Measurements from ENCODE around the gene CHCHD3. TPM values are rescaled to one million over a fixed set of nuclear protein-coding genes. Genes with fewer than 3 reads are reported as not detected.
"Not testable (repeated sequence)": the region's sequence is repeated elsewhere in the genome, so short reads cannot be mapped to it uniquely, and the experiment has no call there.

CHCHD3 gene
- total RNA-seq, 1 donor from 2014 or later = 35.0 TPM

- intact Hi-C loops (cut with DNase I) = no loop called here
- DNase-seq (ENCODE audit: low spot score) (no peak), ATAC-seq (no peak)
These were observed 188.3 kb downstream of the CHCHD3 start for GRCh38 chr7:132893560-132893959.

- DNase-seq (ENCODE audit: low spot score); ATAC-seq; intact Hi-C loops (cut with DNase I): not testable (repeated sequence)
These were observed 189.1 kb downstream of the CHCHD3 start for GRCh38 chr7:132892744-132893143.

- DNase-seq (ENCODE audit: low spot score) (no peak), ATAC-seq (no peak)
- intact Hi-C loops (cut with DNase I) = no loop called here
These were observed 190.3 kb downstream of the CHCHD3 start for GRCh38 chr7:132891554-132891953.

DNA sequence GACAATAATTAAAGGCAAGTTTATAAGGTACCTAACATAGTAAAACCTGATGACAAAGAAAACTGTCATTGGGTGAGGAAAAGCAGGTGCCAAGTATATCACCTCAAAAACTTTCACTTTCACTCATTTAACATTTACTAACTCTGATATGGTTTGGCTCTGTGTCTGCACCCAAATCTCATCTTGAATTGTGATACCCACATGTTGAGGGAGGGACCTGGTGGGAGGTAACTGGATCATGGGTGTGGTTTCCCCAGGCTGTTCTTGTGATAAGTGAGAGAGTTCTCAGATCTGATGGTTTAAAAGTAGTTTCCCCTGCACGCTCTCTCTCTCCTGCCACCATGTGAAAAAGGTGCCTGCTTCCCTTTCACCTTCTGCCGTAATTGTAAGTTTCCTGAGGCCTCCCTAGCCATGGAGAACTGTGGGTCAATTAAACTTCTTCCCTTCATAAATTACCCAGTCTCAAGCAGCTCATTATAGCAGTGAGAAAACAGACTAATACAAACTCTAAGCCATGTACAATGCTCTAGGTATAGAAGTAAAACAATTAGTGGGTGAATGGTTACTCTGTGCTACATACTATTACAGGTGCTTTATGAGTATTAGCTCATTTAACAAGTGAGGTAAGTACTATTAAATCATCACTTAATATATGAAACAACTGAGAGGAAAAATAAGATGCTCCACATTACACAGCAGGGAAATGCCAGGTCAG, 199.0 kb downstream of the CHCHD3 start:
- intact Hi-C loops (cut with DNase I) = no loop called here
- DNase-seq (ENCODE audit: low spot score) = no peak
- no peak for ATAC-seq

DNA sequence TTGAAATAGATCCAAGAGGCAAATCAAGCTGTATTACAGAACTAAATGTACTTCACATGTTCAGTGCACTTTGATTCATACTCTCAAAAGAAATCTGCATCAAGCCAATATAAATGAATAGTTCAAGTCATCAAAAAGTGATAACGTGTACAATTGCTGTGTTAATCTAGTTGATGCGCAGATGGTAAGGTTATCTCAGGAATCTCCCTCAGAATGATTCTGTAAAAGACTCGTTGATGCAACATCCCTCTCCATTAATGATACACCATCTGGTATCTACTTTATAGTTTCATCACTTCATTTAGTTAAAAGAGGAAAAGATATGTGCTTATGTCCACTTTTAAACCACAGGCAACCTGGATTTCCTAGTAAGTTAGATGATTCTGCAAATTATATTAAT, 200.6 kb downstream of the CHCHD3 start:
- intact Hi-C loops (cut with DNase I) = no loop called here
- ATAC-seq (no peak), DNase-seq (ENCODE audit: low spot score) (no peak)

DNA sequence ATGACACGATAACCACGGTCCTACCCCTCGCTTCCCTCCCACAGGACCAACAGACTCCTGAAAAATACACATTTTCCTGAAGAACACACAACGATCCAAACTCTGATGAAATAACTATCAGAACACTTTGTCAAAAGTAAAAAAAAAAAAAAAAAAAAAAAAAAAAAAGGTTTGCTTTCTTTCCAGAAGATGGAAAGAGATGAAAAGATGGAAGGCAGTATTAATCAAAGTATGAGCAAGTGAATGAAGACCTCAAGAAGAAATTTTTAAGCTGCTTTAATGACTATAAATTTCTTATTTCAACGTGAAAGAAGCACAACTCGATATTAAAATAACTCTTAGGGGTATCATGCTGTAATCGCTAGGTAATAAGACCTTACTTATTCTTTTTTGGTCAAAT, 202.3 kb downstream of the CHCHD3 start:
- intact Hi-C loops (cut with DNase I) = no loop called here
- ATAC-seq (no peak), DNase-seq (ENCODE audit: low spot score) (no peak)

DNA sequence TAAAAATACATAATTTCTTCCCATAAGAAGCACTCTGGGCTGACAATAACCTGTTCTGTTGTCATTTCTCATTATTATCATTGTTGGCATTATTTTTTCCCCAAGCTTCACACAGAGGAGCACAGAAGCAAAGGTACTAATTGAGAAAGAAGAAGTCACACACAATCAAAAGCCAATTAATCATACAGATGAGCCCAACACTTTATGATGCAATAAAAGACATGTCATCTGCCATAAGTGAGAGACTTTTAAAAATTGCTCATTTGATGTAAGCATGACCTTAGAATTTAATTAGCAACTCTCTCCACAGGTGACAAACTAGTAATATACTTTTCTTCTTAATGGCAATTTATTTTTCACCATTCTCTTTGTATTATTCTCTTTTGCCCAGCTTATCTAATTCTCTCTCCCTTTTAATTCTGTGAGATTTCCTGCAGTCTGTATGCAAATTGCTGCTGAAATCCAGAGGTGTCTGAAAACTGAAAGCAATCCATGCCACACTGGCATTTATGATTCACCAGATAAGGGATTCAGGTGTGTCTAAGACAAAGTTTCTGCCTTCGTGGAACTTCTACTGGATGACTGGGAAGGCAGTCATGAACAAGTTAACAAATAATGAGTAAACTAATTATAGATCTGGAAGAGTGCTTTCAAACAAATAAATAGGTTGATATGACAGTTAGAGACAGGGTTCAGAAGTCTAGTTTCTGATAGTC, 203.5 kb downstream of the CHCHD3 start:
- DNase-seq (ENCODE audit: low spot score) (no peak), ATAC-seq (no peak)
- intact Hi-C loops (cut with DNase I) = no loop called here

DNA sequence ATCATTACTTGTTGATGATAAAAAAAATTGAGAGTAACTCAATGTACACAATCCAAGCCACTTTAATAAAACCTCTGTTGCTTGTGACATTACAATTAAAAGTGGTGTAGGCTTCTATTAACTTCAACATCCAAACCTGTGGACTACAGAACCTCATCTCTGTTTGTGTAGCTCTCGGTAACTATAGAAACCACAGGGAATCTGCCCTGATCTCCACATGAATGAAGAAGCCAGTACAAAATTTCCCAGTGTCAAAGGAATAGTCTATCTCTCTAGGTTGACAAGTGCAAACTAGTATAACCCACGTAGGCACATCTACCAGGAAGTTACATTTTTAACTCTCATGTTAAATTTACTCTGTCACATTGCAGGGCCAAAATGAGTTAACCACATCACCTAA, 204.3 kb downstream of the CHCHD3 start:
- intact Hi-C loops (cut with DNase I) = no loop called here
- no peak for DNase-seq (ENCODE audit: low spot score)
- no peak for ATAC-seq

DNA sequence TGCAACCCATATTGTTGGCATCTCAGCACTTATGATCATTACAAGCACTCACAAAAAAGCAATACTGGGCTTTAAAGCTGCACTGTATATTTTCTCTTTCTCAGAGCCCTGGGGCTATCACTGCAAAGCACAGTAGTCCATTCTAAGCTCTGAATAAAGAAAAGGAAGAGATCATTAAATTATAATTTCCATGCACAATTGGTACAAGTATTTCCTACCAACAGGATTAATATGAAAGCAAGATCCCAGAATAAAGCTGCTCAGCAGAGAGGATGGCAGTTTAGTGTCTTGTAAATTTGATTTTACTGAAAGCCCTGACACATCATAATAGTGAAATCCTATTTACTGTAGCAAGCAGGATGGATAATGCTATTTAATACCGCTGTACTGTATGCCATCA, 205.3 kb downstream of the CHCHD3 start:
- DNase-seq (ENCODE audit: low spot score) = no peak
- ATAC-seq = no peak
- intact Hi-C loops (cut with DNase I) = no loop called here

DNA sequence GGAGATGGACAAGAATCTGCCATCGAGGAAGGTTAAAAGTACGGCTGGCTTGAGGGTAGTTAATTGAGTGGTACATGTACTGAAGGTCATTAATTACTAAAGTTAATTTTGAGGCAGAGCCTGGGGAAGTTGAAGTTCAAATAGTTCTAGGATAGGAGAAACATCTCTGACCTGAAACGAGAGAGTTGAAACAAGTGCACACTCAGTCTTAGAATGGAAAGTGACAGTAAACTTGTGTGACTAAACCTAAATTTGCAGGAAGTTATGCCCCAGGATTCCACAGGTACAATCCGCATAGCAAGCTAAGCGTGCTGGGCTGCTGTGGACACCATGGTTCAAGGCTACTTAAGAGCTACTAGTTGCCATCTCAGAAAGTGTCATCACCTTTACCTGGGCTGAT, 209.9 kb downstream of the CHCHD3 start:
- DNase-seq (ENCODE audit: low spot score) (no peak), ATAC-seq (no peak)
- intact Hi-C loops (cut with DNase I) = no loop called here

GRCh38 chr7:132871419-132871818, 210.5 kb downstream of the CHCHD3 start:
- intact Hi-C loops (cut with DNase I) = no loop called here
- ATAC-seq (no peak), DNase-seq (ENCODE audit: low spot score) (no peak)

DNA sequence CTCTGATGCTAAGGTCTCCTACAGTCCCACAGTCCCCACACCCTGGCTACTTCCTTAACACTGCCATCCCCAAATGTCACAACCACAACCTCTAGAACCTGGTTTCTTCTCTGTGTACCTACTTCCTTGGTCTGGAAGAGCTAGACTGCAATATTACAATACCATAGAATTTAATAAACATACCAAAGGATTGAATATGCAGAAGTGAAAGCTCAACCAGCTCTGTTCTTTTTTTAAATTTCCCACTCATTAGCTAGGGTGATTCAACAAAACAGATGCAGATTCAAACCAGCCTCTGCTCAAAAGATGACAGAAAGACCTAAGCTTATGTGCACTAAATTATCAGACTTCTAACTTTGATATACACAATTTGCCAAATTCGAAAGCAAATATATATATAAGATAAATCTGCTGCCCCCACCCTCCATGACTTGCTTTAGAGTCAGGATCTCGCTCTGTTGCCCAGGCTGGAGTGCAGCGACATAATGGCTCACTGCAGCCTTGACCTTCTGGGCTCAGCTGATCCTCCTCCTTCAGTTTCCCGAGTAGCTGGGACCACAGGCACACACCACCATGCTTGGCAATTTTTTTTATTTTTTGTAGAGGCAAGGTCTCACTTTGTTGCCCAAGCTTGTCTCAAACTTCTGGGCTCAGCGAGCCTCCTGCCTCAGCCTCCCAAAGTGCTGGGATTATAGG, 212.6 kb downstream of the CHCHD3 start:
- ATAC-seq = no peak
- intact Hi-C loops (cut with DNase I) = no loop called here
- DNase-seq (ENCODE audit: low spot score) = no peak

GRCh38 chr7:132866551-132866950, 215.3 kb downstream of the CHCHD3 start:
- ATAC-seq (no peak), DNase-seq (ENCODE audit: low spot score) (no peak)
- intact Hi-C loops (cut with DNase I) = no loop called here

GRCh38 chr7:132866144-132866531, 215.8 kb downstream of the CHCHD3 start:
- no peak for DNase-seq (ENCODE audit: low spot score)
- ATAC-seq = no peak
- intact Hi-C loops (cut with DNase I) = no loop called here

- DNase-seq (ENCODE audit: low spot score) = no peak
- no peak for ATAC-seq
- intact Hi-C loops (cut with DNase I) = no loop called here
These were observed 216.3 kb downstream of the CHCHD3 start for GRCh38 chr7:132865366-132866143.

GRCh38 chr7:132861940-132862554, 219.8 kb downstream of the CHCHD3 start:
- ATAC-seq = no peak
- intact Hi-C loops (cut with DNase I) = no loop called here
- no peak for DNase-seq (ENCODE audit: low spot score)

GRCh38 chr7:132861424-132861823, 220.5 kb downstream of the CHCHD3 start:
- no peak for ATAC-seq
- intact Hi-C loops (cut with DNase I) = no loop called here
- DNase-seq (ENCODE audit: low spot score) = no peak

GRCh38 chr7:132859199-132859598, 222.7 kb downstream of the CHCHD3 start:
- no peak for ATAC-seq
- intact Hi-C loops (cut with DNase I) = no loop called here
- no peak for DNase-seq (ENCODE audit: low spot score)

DNA sequence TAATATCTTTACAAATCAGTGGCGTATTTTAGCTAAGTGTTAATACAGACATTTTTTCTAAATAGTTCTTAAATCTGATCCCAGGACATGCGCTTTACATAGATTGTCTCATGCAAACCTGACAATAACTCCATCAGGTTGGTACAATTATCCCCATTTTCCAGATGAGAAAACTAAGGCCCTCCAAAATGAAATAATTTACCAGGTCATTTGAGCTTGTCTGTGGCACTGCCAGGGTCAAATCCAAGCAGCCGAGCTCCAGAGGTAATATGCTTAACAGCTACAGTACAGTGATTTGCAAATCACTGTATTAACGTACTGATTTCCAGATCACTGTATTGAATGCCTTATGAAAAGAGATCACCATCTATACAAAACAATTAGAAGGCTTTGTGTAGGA, 223.1 kb downstream of the CHCHD3 start:
- ATAC-seq (no peak), DNase-seq (ENCODE audit: low spot score) (no peak)
- intact Hi-C loops (cut with DNase I) = no loop called here
